HFFc6 (cell line): ENCODE results near the gene CFAP53. TPM values are rescaled to one million over a fixed set of nuclear protein-coding genes. Genes with fewer than 3 reads are reported as not detected.

ENCODE experiments used
- DNase-seq: peaks from one replicate; pipeline ENCODE4 v3.0.0-alpha.2; 2018
- H3K27ac Mint-ChIP-seq: 2 replicates; pipeline ENCODE4 v1.8.0; 2020; ENCODE audit warnings: mild to moderate bottlenecking, mixed read lengths
- H3K27me3 Mint-ChIP-seq: 2 replicates; pipeline ENCODE4 v1.8.0; 2021; ENCODE audit warnings: mild to moderate bottlenecking, moderate library complexity, mixed read lengths; ENCODE audit not compliant: insufficient read depth
- H3K36me3 Mint-ChIP-seq: 2 replicates; pipeline ENCODE4 v1.8.0; 2021; ENCODE audit warnings: low read depth, mixed read lengths
- H3K4me1 Mint-ChIP-seq: 2 replicates; pipeline ENCODE4 v1.8.0; 2020; ENCODE audit warnings: low read depth, mixed read lengths
- H3K4me3 Mint-ChIP-seq: 2 replicates; pipeline ENCODE4 v1.8.0; 2020; ENCODE audit warnings: mild to moderate bottlenecking, moderate library complexity, mixed read lengths
- H3K9me3 Mint-ChIP-seq: 2 replicates; pipeline ENCODE4 v1.8.0; 2020; ENCODE audit warnings: mild to moderate bottlenecking, mixed read lengths
- total RNA-seq, 6 experiments: library from RNA; stranded (reverse); fragmentation: NEBNext Ultra II Directional; extraction: Animal tissue kit (Norgen Biotek cat#: 25700); gene quantifications; 2 replicates in 1 of 6; 3 replicates in 5 of 6; pipeline ENCODE4 v1.2.3, GENCODE V29; 2021
- TF ChIP-seq, protein P1 (sequence below): fragments of 200-600 bp; sonication (generic); IDR thresholded peaks from 2 replicates; pipeline ENCODE4 v1.5.0; 2021; ENCODE audit warnings: antibody characterized with exemption, mild to moderate bottlenecking

CFAP53 gene
- total RNA-seq, 6 experiments from 2014 or later = 0.10 to 0.17 (median 0.14) TPM; not detected in 3

GRCh38 chr18:50218432-50219197 lies 47.7 kb downstream of the CFAP53 start:
- no peaks in the 10 kb centered on the region for H3K36me3 Mint-ChIP-seq
- peaks cover 10% of the 10 kb centered on the region for H3K27me3 Mint-ChIP-seq
- no peaks in the 10 kb centered on the region for H3K4me1 Mint-ChIP-seq
- H3K9me3 Mint-ChIP-seq = peaks cover 10% of the 10 kb centered on the region
- H3K27ac Mint-ChIP-seq = no peak overlapping the region
- no peak for DNase-seq
- no peak overlapping the region for H3K4me3 Mint-ChIP-seq
- TF ChIP-seq, protein P1, sequence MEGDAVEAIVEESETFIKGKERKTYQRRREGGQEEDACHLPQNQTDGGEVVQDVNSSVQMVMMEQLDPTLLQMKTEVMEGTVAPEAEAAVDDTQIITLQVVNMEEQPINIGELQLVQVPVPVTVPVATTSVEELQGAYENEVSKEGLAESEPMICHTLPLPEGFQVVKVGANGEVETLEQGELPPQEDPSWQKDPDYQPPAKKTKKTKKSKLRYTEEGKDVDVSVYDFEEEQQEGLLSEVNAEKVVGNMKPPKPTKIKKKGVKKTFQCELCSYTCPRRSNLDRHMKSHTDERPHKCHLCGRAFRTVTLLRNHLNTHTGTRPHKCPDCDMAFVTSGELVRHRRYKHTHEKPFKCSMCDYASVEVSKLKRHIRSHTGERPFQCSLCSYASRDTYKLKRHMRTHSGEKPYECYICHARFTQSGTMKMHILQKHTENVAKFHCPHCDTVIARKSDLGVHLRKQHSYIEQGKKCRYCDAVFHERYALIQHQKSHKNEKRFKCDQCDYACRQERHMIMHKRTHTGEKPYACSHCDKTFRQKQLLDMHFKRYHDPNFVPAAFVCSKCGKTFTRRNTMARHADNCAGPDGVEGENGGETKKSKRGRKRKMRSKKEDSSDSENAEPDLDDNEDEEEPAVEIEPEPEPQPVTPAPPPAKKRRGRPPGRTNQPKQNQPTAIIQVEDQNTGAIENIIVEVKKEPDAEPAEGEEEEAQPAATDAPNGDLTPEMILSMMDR = peak; percentile 64

DNA sequence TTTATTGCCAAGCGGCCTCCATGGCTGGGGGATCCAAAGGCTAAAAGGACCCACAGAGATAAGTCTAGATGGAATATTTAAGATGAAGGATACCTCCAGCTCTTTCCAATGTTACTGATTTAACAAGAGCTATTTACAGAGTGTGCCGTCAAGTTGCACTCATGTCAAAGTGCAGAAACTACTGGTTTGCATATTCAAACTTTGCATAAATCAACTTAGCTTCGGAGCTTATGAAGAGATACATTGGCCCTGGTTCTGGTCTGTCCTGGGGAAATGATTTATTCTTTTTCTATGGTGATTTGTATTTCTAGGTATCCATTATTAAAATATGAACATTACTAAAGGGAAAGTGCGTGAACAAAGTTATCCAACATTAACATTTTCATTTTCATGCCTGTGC lies 57.0 kb downstream of the CFAP53 start:
- no peak overlapping the region for H3K27ac Mint-ChIP-seq
- DNase-seq = no peak
- H3K27me3 Mint-ChIP-seq = peaks cover 11% of the 10 kb centered on the region
- TF ChIP-seq, protein P1 = no peak
- no peaks in the 10 kb centered on the region for H3K36me3 Mint-ChIP-seq
- no peaks in the 10 kb centered on the region for H3K9me3 Mint-ChIP-seq
- H3K4me1 Mint-ChIP-seq = no peaks in the 10 kb centered on the region
- no peak overlapping the region for H3K4me3 Mint-ChIP-seq

GRCh38 chr18:50207722-50208121 lies 58.6 kb downstream of the CFAP53 start:
- DNase-seq = no peak
- Mint-ChIP-seq H3K27me3 (peaks cover 10% of the 10 kb centered on the region), H3K27ac (no peak overlapping the region), H3K36me3 (no peaks in the 10 kb centered on the region), H3K4me1 (no peaks in the 10 kb centered on the region), H3K4me3 (no peak overlapping the region), H3K9me3 (no peaks in the 10 kb centered on the region)
- TF ChIP-seq, protein P1 = no peak

- no peaks in the 10 kb centered on the region for H3K9me3 Mint-ChIP-seq
- TF ChIP-seq, protein P1 = peak; percentile 82
- DNase-seq = no peak
- H3K4me3 Mint-ChIP-seq = peak overlapping the region; percentile 39; the same call in 1 of the 2 replicates
- peaks cover 10% of the 10 kb centered on the region for H3K27me3 Mint-ChIP-seq
- no peaks in the 10 kb centered on the region for H3K36me3 Mint-ChIP-seq
- H3K4me1 Mint-ChIP-seq = no peaks in the 10 kb centered on the region
- H3K27ac Mint-ChIP-seq = no peak overlapping the region
Measured at GRCh38 chr18:50203801-50204604, 62.3 kb downstream of the CFAP53 start.

DNA sequence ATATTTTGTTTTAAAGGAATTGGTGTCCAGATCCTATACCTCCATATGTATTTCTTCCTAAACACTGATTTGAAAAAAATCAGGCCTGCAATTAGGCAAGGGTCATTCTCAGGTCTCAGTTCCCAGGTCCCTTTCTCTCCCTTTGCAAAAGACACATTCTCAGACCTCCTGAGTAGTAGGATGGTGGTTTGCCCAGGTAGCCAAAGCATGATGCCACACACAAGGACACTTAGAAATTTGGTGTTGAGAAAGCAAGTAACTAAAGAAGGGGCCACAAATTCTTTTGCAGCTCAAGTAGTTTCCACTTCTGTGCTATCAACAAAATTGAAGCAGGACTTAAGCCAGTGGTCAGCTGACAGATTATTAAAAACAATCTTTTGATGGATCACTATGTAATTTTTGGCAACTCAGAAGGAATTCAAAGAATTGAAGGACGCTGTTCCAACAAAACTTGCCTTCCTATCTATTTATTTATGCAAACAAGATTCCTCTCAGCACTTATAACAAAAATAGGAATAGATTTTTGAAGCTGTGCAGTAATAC lies 64.7 kb downstream of the CFAP53 start:
- no peaks in the 10 kb centered on the region for H3K9me3 Mint-ChIP-seq
- H3K27ac Mint-ChIP-seq = no peak overlapping the region
- no peaks in the 10 kb centered on the region for H3K36me3 Mint-ChIP-seq
- H3K4me3 Mint-ChIP-seq = no peak overlapping the region
- H3K4me1 Mint-ChIP-seq = no peaks in the 10 kb centered on the region
- TF ChIP-seq, protein P1 = no peak
- DNase-seq = no peak
- H3K27me3 Mint-ChIP-seq = peaks cover 11% of the 10 kb centered on the region
